Gastroesophageal sphincter (tissue), 4 donors: Measurements from ENCODE around the gene SLC9A7. TPM values are rescaled to one million over a fixed set of nuclear protein-coding genes. Genes with fewer than 3 reads are reported as not detected.
A peak's percentile ranks its signal among the peaks of the same experiment; 100 is the strongest.

Source experiments
- ATAC-seq: fragments of 150-250 bp; one replicate; pipeline ENCODE4 v1.9.1; 2016; ENCODE audit warnings: mild to moderate bottlenecking, moderate library complexity
- H3K27ac ChIP-seq, 4 donors: fragments of 200-600 bp; sonication (generic) in 3 of 4; 1 replicate in 3 of 4; 2 replicates in 1 of 4; pipeline ENCODE4 v1.5.1; 2016 to 2019
- H3K27me3 ChIP-seq: fragments of 200-600 bp; sonication (generic); one replicate; pipeline ENCODE4 v1.5.1; 2019
- H3K36me3 ChIP-seq, 2 donors: fragments of 200-600 bp; sonication (generic); one replicate each; pipeline ENCODE4 v1.5.1; 2019; ENCODE audit warnings: control low read depth in 1 of 2
- H3K4me1 ChIP-seq, 3 donors: fragments of 200-600 bp; sonication (generic); 1 replicate in 2 of 3; 2 replicates in 1 of 3; pipeline ENCODE4 v1.5.1; 2016 to 2019; ENCODE audit warnings: control low read depth in 2 of 3
- H3K4me3 ChIP-seq, 2 donors: fragments of 200-600 bp; sonication (generic); one replicate each; pipeline ENCODE4 v1.5.1; 2019; ENCODE audit warnings: mild to moderate bottlenecking in 1 of 2, moderate library complexity in 1 of 2
- H3K9me3 ChIP-seq, 3 donors: fragments of 200-600 bp; sonication (generic); one replicate each; pipeline ENCODE4 v1.5.1; 2017 to 2019; ENCODE audit warnings: control low read depth in 2 of 3
- EP300 ChIP-seq: sonication (generic); formaldehyde crosslinking; IDR thresholded peaks from one replicate; pipeline ENCODE4 v1.6.1; 2017; ENCODE audit warnings: antibody characterized with exemption, mild to moderate bottlenecking
- POLR2A ChIP-seq, 2 donors: fragments of 450-650 bp; IDR thresholded peaks; one replicate each; pipeline ENCODE4 v1.6.1; 2017; ENCODE audit warnings: antibody characterized with exemption in 2 of 2, mild to moderate bottlenecking in 2 of 2, moderate library complexity in 1 of 2
- POLR2AphosphoS5 ChIP-seq: sonication (generic); formaldehyde crosslinking; IDR thresholded peaks from one replicate; pipeline ENCODE4 v1.6.1; 2017; ENCODE audit warnings: antibody characterized with exemption
- WGBS, 2 donors: methylation state at CpG; one replicate each; pipeline ENCODE4 v1.1.5; 2018; ENCODE audit warnings: low coverage in 1 of 2; 5-methylcytosine and 5-hydroxymethylcytosine counted together
- total RNA-seq, 4 donors: library from RNA; depleted of rRNA; stranded (reverse); fragments of >200 nt; gene quantifications; one replicate each; pipeline ENCODE4 v1.1.0, GENCODE V29; 2016
- TF ChIP-seq, protein P1 (sequence below), 4 experiments: fragments of 200-600 bp in 2 of 4; fragments of 450-650 bp in 2 of 4; sonication (generic) in 1 of 4; IDR thresholded peaks; one replicate each; pipeline ENCODE4 v1.5.1; 2017 to 2019; ENCODE audit warnings: antibody characterized with exemption in 4 of 4, mild to moderate bottlenecking in 2 of 4, moderate library complexity in 2 of 4

The SLC9A7 gene
- 1 to 10 TPM; 3.5 to 6.1 (median 4.2) TPM for total RNA-seq

GRCh38 chrX:46758956-46759644, at the start of gene SLC9A7:
SLC9A7 (minus strand) TSS chrX:46759118; CDS start chrX:46759029, 89 bp downstream.
- H3K27ac ChIP-seq, result peak within 1 kb of the TSS in 3 of 4 donors; percentile 17 to 66 (median 58)
- WGBS, 2 donors, result no CpG with 5 or more reads among the region's 85 CpGs
- peak; percentile 86 for ATAC-seq

DNA sequence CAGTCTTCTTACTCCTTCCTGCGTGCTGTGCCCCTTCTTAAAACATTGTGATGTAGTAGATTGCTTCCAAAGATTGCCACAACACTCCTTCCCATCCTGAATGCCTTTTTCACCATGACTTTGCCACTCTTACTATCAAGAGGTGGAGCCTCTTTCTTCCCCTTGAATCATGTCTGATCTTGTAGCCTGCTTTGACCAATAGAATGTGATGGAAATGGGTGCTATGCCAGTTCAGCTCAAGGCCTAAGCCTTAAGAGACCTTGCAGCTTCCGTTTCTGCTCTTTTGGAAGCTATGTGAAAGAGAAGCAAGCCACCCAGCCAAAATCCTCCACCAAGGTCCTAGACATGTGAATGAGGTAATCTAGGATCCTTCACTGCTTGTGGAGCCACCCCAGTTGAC, 46.4 kb upstream of the SLC9A7 start:
- WGBS, 2 donors, result 43 to 83% methylated on average over 1 of the region's 2 CpGs
- Histone ChIP-seq H3K36me3 (no peaks in the 10 kb centered on the region), H3K4me3 (no peak overlapping the region), H3K27me3 (no peaks in the 10 kb centered on the region), H3K27ac (no peak overlapping the region), H3K4me1 (no peaks in the 10 kb centered on the region), H3K9me3 (no peaks in the 10 kb centered on the region)
- TF ChIP-seq POLR2A (IDR thresholded peaks at IDR 0.05) (no peak), POLR2AphosphoS5 (no peak), EP300 (no peak)
- TF ChIP-seq, protein P1, sequence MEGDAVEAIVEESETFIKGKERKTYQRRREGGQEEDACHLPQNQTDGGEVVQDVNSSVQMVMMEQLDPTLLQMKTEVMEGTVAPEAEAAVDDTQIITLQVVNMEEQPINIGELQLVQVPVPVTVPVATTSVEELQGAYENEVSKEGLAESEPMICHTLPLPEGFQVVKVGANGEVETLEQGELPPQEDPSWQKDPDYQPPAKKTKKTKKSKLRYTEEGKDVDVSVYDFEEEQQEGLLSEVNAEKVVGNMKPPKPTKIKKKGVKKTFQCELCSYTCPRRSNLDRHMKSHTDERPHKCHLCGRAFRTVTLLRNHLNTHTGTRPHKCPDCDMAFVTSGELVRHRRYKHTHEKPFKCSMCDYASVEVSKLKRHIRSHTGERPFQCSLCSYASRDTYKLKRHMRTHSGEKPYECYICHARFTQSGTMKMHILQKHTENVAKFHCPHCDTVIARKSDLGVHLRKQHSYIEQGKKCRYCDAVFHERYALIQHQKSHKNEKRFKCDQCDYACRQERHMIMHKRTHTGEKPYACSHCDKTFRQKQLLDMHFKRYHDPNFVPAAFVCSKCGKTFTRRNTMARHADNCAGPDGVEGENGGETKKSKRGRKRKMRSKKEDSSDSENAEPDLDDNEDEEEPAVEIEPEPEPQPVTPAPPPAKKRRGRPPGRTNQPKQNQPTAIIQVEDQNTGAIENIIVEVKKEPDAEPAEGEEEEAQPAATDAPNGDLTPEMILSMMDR (IDR thresholded peaks at IDR 0.05), result no peak
- no peak for ATAC-seq

More at GRCh38 chrX:46758956-46759644, at the start of gene SLC9A7:
- no peak for TF ChIP-seq POLR2A (IDR thresholded peaks at IDR 0.05)
- TF ChIP-seq, protein P1 (IDR thresholded peaks at IDR 0.05), result peak; percentile 66 to 90 (median 76)
- Histone ChIP-seq H3K4me3 (peak within 1 kb of the TSS; percentile 56 to 62), H3K9me3 (no peaks in the 10 kb centered on the region), H3K36me3 (no peaks in the 10 kb centered on the region), H3K4me1 (peaks cover 0 to 6% (median 0%) of the 10 kb centered on the region in 3 donors), H3K27me3 (no peaks in the 10 kb centered on the region)

DNA sequence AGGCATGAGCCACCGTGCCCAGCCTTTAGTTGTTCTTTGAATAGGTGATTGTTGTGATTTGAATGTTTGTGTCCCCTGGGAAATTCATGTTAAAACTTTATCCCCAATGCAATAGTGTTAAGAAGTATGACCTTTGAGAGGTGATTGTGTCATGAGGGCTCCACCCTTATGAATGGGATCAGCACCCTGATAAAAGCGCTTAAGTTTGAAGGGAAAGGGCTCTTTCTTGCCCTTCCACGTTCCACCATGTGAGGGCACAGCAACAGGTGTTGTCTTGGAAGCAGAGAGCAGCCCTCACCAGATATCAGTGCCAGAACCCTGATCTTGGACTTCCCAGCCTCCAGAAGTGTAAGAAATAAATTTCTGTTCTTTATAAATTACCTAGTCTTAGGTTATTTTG, 44.2 kb upstream of the SLC9A7 start:
- Histone ChIP-seq H3K4me1 (no peaks in the 10 kb centered on the region), H3K4me3 (no peak overlapping the region), H3K9me3 (no peaks in the 10 kb centered on the region), H3K36me3 (no peaks in the 10 kb centered on the region), H3K27me3 (no peaks in the 10 kb centered on the region), H3K27ac (no peak overlapping the region)
- no peak for ATAC-seq
- 67 to 100% methylated on average over 1 of the region's 3 CpGs for WGBS, 2 donors
- no peak for TF ChIP-seq POLR2AphosphoS5
- TF ChIP-seq EP300, result no peak
- TF ChIP-seq, protein P1 (IDR thresholded peaks at IDR 0.05), result no peak
- TF ChIP-seq POLR2A (IDR thresholded peaks at IDR 0.05), result no peak

GRCh38 chrX:46796574-46797191, 37.8 kb upstream of the SLC9A7 start:
- ATAC-seq, result peak; percentile 46
- Histone ChIP-seq H3K4me3 (no peak overlapping the region), H3K9me3 (no peaks in the 10 kb centered on the region), H3K36me3 (no peaks in the 10 kb centered on the region), H3K4me1 (no peaks in the 10 kb centered on the region), H3K27me3 (no peaks in the 10 kb centered on the region), H3K27ac (no peak overlapping the region)
- TF ChIP-seq, protein P1 (IDR thresholded peaks at IDR 0.05), result peak; percentile 49 to 78 (median 52)
- TF ChIP-seq POLR2A (IDR thresholded peaks at IDR 0.05) (no peak), POLR2AphosphoS5 (no peak), EP300 (no peak)
- 54 to 61% methylated on average over 6 to 7 of the region's 8 CpGs for WGBS, 2 donors
